Measurements from ENCODE around the gene ADAM17.

- TF ChIP-seq CTCF (IDR thresholded peaks at IDR 0.05; ENCODE audit: low read length) (no peak), EZH2 (optimal IDR thresholded peaks at IDR 0.05; ENCODE audit: low read depth, low read length) (no peak), EZH2phosphoT487 (IDR thresholded peaks at IDR 0.05; ENCODE audit: low read length) (no peak)
Measured at GRCh38 chr2:9590641-9591040, 35.0 kb upstream of the ADAM17 start.

Measured in MM.1S (cell line).